Endodermal cell (in vitro differentiated cells): ENCODE measurements around the gene ZSWIM8. TPM values are rescaled to one million over a fixed set of nuclear protein-coding genes. Genes with fewer than 3 reads are reported as not detected.

Experiments used
- DNase-seq: peaks from one replicate; pipeline ENCODE4 v3.0.0-alpha.2; 2017
- H3K27ac ChIP-seq: 2 replicates; pipeline ENCODE4 v1.5.1; 2013; ENCODE audit warnings: mild to moderate bottlenecking, low read depth, low read length, moderate library complexity
- H3K27me3 ChIP-seq: 2 replicates; pipeline ENCODE4 v1.6.1; 2013; ENCODE audit warnings: mild to moderate bottlenecking, low read length, moderate library complexity; ENCODE audit not compliant: insufficient read depth, control insufficient read depth, poor library complexity, severe bottlenecking
- H3K36me3 ChIP-seq: 2 replicates; pipeline ENCODE4 v1.7.0; 2013; ENCODE audit warnings: mild to moderate bottlenecking, low read length, moderate library complexity; ENCODE audit not compliant: control insufficient read depth, insufficient read depth
- H3K4me1 ChIP-seq: one replicate; pipeline ENCODE4 v1.7.0; 2013; ENCODE audit warnings: low read length; ENCODE audit not compliant: control insufficient read depth, insufficient read depth
- H3K4me3 ChIP-seq: 2 replicates; pipeline ENCODE4 v1.5.1; 2013; ENCODE audit warnings: mild to moderate bottlenecking, low read length, moderate library complexity
- H3K9ac ChIP-seq: 2 replicates; pipeline ENCODE4 v1.6.1; 2013; ENCODE audit warnings: mild to moderate bottlenecking, low read length, moderate library complexity; ENCODE audit not compliant: poor library complexity, severe bottlenecking; ENCODE audit errors: extremely low read depth
- H3K9me3 ChIP-seq: 2 replicates; pipeline ENCODE4 v1.6.1; 2013; ENCODE audit warnings: mild to moderate bottlenecking, low read length, moderate library complexity; ENCODE audit not compliant: control insufficient read depth
- H3K27ac Mint-ChIP-seq: 2 replicates; pipeline ENCODE4 v1.8.0; 2020; ENCODE audit warnings: mixed read lengths
- H3K27me3 Mint-ChIP-seq: 2 replicates; pipeline ENCODE4 v1.8.0; 2021; ENCODE audit warnings: mild to moderate bottlenecking, mixed read lengths; ENCODE audit not compliant: insufficient read depth
- H3K36me3 Mint-ChIP-seq: 2 replicates; pipeline ENCODE4 v1.8.0; 2020; ENCODE audit warnings: low read depth, mixed read lengths
- H3K4me1 Mint-ChIP-seq: 2 replicates; pipeline ENCODE4 v1.8.0; 2020; ENCODE audit warnings: mixed read lengths
- H3K4me3 Mint-ChIP-seq: 2 replicates; pipeline ENCODE4 v1.8.0; 2020; ENCODE audit warnings: mild to moderate bottlenecking, moderate library complexity, mixed read lengths
- H3K9me3 Mint-ChIP-seq: 2 replicates; pipeline ENCODE4 v1.8.0; 2020; ENCODE audit warnings: mild to moderate bottlenecking, mixed read lengths
- WGBS, 2 experiments: methylation state at CpG; one replicate each; pipeline versions ENCODE4 v1.1.5 to v1.1.7; 2013; ENCODE audit warnings: missing lambda C conversion rate in 2 of 2, mixed read lengths in 1 of 2; ENCODE audit not compliant: insufficient coverage in 1 of 2, insufficient read length in 1 of 2; 5-methylcytosine and 5-hydroxymethylcytosine counted together
- total RNA-seq, 2 donors: library from RNA; stranded (reverse); fragmentation: NEBNext Ultra II Directional in 1 of 2; extraction: Animal tissue kit (Norgen Biotek cat#: 25700) in 1 of 2; gene quantifications; 2 replicates in 1 of 2; 3 replicates in 1 of 2; pipeline ENCODE4 v1.2.1, GENCODE V29; 2021
- TF ChIP-seq, protein P1 (sequence below): fragments of 200-600 bp; sonication (generic); conservative IDR thresholded peaks from 2 replicates; pipeline ENCODE4 v1.5.0; 2021; ENCODE audit warnings: antibody characterized with exemption, mild to moderate bottlenecking

The ZSWIM8 gene
- total RNA-seq, 2 donors from 2014 or later = 75.9 to 79.8 TPM

DNA sequence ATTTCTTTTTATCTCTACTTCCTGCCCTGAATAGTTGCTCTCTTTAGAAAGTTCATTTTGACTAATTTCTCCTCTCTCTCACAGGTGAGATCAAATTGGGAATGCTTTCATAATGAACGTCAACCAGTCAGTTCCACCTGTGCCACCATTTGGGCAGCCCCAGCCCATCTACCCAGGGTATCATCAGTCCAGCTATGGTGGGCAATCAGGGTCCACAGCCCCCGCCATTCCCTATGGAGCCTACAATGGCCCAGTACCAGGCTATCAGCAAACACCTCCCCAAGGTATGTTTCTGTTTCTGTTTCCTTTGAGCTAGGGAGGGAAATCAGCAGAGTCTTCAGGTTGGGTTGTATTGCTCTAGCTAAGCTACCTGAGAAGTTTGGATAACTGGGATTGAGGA is 38.7 kb upstream of the ZSWIM8 start:
- peaks cover 27% of the 10 kb centered on the region for H3K4me1 Mint-ChIP-seq
- TF ChIP-seq, protein P1, sequence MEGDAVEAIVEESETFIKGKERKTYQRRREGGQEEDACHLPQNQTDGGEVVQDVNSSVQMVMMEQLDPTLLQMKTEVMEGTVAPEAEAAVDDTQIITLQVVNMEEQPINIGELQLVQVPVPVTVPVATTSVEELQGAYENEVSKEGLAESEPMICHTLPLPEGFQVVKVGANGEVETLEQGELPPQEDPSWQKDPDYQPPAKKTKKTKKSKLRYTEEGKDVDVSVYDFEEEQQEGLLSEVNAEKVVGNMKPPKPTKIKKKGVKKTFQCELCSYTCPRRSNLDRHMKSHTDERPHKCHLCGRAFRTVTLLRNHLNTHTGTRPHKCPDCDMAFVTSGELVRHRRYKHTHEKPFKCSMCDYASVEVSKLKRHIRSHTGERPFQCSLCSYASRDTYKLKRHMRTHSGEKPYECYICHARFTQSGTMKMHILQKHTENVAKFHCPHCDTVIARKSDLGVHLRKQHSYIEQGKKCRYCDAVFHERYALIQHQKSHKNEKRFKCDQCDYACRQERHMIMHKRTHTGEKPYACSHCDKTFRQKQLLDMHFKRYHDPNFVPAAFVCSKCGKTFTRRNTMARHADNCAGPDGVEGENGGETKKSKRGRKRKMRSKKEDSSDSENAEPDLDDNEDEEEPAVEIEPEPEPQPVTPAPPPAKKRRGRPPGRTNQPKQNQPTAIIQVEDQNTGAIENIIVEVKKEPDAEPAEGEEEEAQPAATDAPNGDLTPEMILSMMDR = no peak
- Histone ChIP-seq H3K4me3 (no peak overlapping the region), H3K36me3 (peaks cover 37% of the 10 kb centered on the region), H3K27me3 (no peaks in the 10 kb centered on the region), H3K9me3 (no peaks in the 10 kb centered on the region), H3K9ac (no peak overlapping the region), H3K27ac (no peak overlapping the region), H3K4me1 (peaks cover 6% of the 10 kb centered on the region)
- DNase-seq = peak; percentile 16
- WGBS, 2 experiments = 83 to 100% methylated on average over 1 to 2 of the region's 2 CpGs
- H3K4me3 Mint-ChIP-seq = no peak overlapping the region
- H3K27ac Mint-ChIP-seq = no peak overlapping the region
- no peaks in the 10 kb centered on the region for H3K9me3 Mint-ChIP-seq
- H3K36me3 Mint-ChIP-seq = peaks cover 28% of the 10 kb centered on the region
- no peaks in the 10 kb centered on the region for H3K27me3 Mint-ChIP-seq

DNA sequence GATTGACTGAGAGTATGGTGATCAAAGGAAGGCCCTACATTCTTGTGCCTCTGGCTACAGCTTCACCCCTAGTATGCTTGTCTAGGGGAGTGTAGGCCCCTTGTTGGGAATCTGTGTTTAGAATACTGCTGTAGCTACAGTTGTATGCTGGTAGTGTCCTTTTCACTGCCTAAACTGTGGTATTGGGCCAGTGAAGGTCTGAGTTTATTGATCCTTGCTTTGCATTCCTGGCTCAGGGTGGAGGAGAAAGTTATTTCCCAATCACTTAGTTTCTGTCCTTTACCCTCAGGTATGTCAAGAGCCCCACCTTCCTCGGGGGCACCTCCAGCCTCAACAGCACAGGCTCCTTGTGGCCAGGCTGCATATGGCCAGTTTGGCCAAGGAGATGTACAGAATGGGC is 34.6 kb upstream of the ZSWIM8 start:
- Mint-ChIP-seq H3K4me1 (peaks cover 5% of the 10 kb centered on the region), H3K4me3 (no peak overlapping the region), H3K9me3 (no peaks in the 10 kb centered on the region), H3K27ac (no peak overlapping the region), H3K36me3 (peaks cover 53% of the 10 kb centered on the region), H3K27me3 (no peaks in the 10 kb centered on the region)
- TF ChIP-seq, protein P1 = no peak
- Histone ChIP-seq H3K27me3 (no peaks in the 10 kb centered on the region), H3K9ac (no peak overlapping the region), H3K36me3 (peaks cover 70% of the 10 kb centered on the region), H3K9me3 (no peaks in the 10 kb centered on the region), H3K4me1 (no peaks in the 10 kb centered on the region), H3K4me3 (no peak overlapping the region), H3K27ac (no peak overlapping the region)
- DNase-seq = no peak
- whole genome bisulfite sequencing, 2 experiments = 83 to 91% methylated on average over 1 of the region's 1 CpG

DNA sequence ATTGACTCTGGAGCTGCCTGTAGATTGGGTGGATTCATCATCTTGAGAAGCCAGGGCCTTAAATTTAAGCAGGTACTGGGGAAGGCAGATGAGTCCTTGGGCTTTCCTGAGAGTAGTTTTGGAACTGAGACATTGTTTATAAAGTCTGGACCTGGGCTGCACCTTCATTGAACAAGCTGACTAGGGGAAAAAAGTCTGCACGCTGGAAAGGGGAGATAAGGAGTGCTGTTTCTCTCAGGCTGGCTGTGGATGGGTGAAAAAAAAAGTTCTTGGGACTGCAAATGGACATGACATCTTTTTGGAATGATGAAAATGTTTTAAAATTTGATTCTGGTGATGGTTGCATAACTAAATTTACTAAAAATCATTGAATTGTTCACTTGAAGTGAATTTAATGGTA is 29.2 kb upstream of the ZSWIM8 start:
- H3K27me3 Mint-ChIP-seq = no peaks in the 10 kb centered on the region
- TF ChIP-seq, protein P1 = no peak
- Histone ChIP-seq H3K9me3 (no peaks in the 10 kb centered on the region), H3K4me3 (no peak overlapping the region), H3K27me3 (no peaks in the 10 kb centered on the region), H3K4me1 (peaks cover 5% of the 10 kb centered on the region), H3K27ac (no peak overlapping the region), H3K36me3 (peaks cover 79% of the 10 kb centered on the region), H3K9ac (no peak overlapping the region)
- H3K4me1 Mint-ChIP-seq = peaks cover 3% of the 10 kb centered on the region
- no peak for DNase-seq
- no peaks in the 10 kb centered on the region for H3K9me3 Mint-ChIP-seq
- H3K27ac Mint-ChIP-seq = peak overlapping the region; percentile 53
- H3K36me3 Mint-ChIP-seq = peaks cover 55% of the 10 kb centered on the region
- 83 to 98% methylated on average over 1 of the region's 1 CpG for WGBS, 2 experiments
- no peak overlapping the region for H3K4me3 Mint-ChIP-seq
